Lung (tissue), 12 donors: ENCODE measurements around the gene DPM1. TPM values are rescaled to one million over a fixed set of nuclear protein-coding genes. Genes with fewer than 3 reads are reported as not detected.

Source experiments
- ATAC-seq: fragments of 200-7000 bp; cut with Tn5 transposase; one replicate; pipeline ENCODE4 v1.9.1; 2020; ENCODE audit warnings: moderate number of reproducible peaks; ENCODE audit not compliant: insufficient read depth, low FRiP score
- DNase-seq, 3 donors: peaks; one replicate each; pipeline ENCODE4 v3.0.0-alpha.2; 2013 to 2017
- H3K27ac ChIP-seq, 2 donors: one replicate each; pipeline ENCODE4 v1.5.1; 2013; ENCODE audit warnings: mild to moderate bottlenecking in 2 of 2, moderate library complexity in 2 of 2, control low read depth in 1 of 2, inconsistent platforms in 1 of 2, low read depth in 1 of 2, low read length in 1 of 2
- H3K27me3 ChIP-seq, 3 donors: one replicate each; pipeline ENCODE4 v1.5.1; 2013; ENCODE audit warnings: low read length in 2 of 3; ENCODE audit not compliant: control insufficient read depth in 3 of 3, insufficient read depth in 3 of 3
- H3K36me3 ChIP-seq, 4 donors: one replicate each; pipeline ENCODE4 v1.5.1; 2013; ENCODE audit warnings: low read length in 4 of 4, mild to moderate bottlenecking in 1 of 4, moderate library complexity in 1 of 4; ENCODE audit not compliant: control insufficient read depth in 4 of 4, insufficient read depth in 4 of 4
- H3K4me1 ChIP-seq, 5 donors: one replicate each; pipeline ENCODE4 v1.5.1; 2013; ENCODE audit warnings: low read length in 5 of 5, mild to moderate bottlenecking in 2 of 5, moderate library complexity in 1 of 5; ENCODE audit not compliant: control insufficient read depth in 5 of 5, insufficient read depth in 5 of 5
- H3K4me3 ChIP-seq: one replicate; pipeline ENCODE4 v1.5.1; 2013; ENCODE audit warnings: mild to moderate bottlenecking, control low read depth, moderate library complexity
- H3K9ac ChIP-seq, 2 donors: one replicate each; pipeline ENCODE4 v1.5.1; 2013; ENCODE audit warnings: low read length in 2 of 2, control low read depth in 1 of 2; ENCODE audit not compliant: insufficient read depth in 1 of 2
- H3K9me3 ChIP-seq, 4 donors: one replicate each; pipeline ENCODE4 v1.5.1; 2013; ENCODE audit warnings: low read length in 3 of 4, mild to moderate bottlenecking in 1 of 4, moderate library complexity in 1 of 4; ENCODE audit not compliant: control insufficient read depth in 4 of 4, insufficient read depth in 3 of 4
- WGBS, 2 donors: extraction: QIAGEN DNeasy Blood & Tissue Kit; methylation state at CpG; one replicate each; pipeline ENCODE4 v1.1.7; 2013; 5-methylcytosine and 5-hydroxymethylcytosine counted together
- polyA plus RNA-seq, 2 donors: library from polyadenylated mRNA; stranded (reverse); fragments of 200-250 nt; gene quantifications; one replicate each; pipeline ENCODE4 v1.2.1, GENCODE V29; 2013
- total RNA-seq, 2 donors: library from RNA; depleted of rRNA in 1 of 2; stranded (reverse); fragments of >200 nt in 1 of 2; gene quantifications; one replicate each; pipeline ENCODE4 v1.2.1, GENCODE V29; 2014 to 2021
- TF ChIP-seq, protein P1 (sequence below): IDR thresholded peaks from 2 replicates; pipeline ENCODE4 v1.5.1; 2012; ENCODE audit warnings: mild to moderate bottlenecking; ENCODE audit errors: control extremely low read depth, extremely low read depth
- donor health status: control.
- donor health status: control.
- donor health status: Bipolar disorder and iron deficiency.
- donor health status: healthy.
- donor health status: DM: yes; HTN: yes; CAD: no.

Gene DPM1
- total and polyA plus RNA-seq, 4 donors, result 27.9 to 57.3 (median 33.3) TPM

GRCh38 chr20:50891138-50891537 lies 67.2 kb downstream of the DPM1 start:
- Histone ChIP-seq H3K36me3 (peaks cover 26 to 48% (median 33%) of the 10 kb centered on the region in 4 donors), H3K27ac (no peak overlapping the region), H3K9me3 (peaks cover 0 to 2% (median 0%) of the 10 kb centered on the region in 4 donors), H3K27me3 (no peaks in the 10 kb centered on the region), H3K4me1 (peaks cover 0 to 5% (median 0%) of the 10 kb centered on the region in 5 donors), H3K9ac (no peak overlapping the region), H3K4me3 (no peak overlapping the region)
- ATAC-seq (no peak), DNase-seq (no peak)
- WGBS, 2 donors, result 83 to 93% methylated on average over 5 of the region's 5 CpGs
- TF ChIP-seq, protein P1, sequence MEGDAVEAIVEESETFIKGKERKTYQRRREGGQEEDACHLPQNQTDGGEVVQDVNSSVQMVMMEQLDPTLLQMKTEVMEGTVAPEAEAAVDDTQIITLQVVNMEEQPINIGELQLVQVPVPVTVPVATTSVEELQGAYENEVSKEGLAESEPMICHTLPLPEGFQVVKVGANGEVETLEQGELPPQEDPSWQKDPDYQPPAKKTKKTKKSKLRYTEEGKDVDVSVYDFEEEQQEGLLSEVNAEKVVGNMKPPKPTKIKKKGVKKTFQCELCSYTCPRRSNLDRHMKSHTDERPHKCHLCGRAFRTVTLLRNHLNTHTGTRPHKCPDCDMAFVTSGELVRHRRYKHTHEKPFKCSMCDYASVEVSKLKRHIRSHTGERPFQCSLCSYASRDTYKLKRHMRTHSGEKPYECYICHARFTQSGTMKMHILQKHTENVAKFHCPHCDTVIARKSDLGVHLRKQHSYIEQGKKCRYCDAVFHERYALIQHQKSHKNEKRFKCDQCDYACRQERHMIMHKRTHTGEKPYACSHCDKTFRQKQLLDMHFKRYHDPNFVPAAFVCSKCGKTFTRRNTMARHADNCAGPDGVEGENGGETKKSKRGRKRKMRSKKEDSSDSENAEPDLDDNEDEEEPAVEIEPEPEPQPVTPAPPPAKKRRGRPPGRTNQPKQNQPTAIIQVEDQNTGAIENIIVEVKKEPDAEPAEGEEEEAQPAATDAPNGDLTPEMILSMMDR, result no peak

DNA sequence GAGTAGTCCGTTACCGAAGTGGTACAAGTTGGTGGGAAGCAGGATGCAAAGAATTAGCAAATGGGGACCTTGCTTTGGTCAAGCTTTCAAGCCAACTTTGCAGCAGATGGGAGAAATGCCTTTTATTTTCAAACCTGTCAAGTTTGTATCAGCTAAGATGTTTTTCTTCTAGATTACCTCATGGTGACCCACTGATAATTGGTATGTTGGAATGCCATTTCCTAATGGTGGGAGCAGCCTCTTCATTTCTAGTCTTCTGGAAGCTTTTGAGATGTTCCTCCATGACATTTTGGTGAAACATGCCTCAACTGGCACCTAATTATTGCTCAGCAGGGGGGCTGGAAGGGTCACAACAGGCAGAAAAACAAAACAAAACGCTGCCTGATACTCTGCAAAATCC lies 70.8 kb downstream of the DPM1 start:
- Histone ChIP-seq H3K27me3 (no peaks in the 10 kb centered on the region), H3K9ac (no peak overlapping the region), H3K4me3 (no peak overlapping the region), H3K27ac (no peak overlapping the region), H3K4me1 (peaks cover 0 to 5% (median 0%) of the 10 kb centered on the region in 5 donors), H3K36me3 (peaks cover 10 to 27% (median 17%) of the 10 kb centered on the region in 4 donors), H3K9me3 (peaks cover 0 to 6% (median 0%) of the 10 kb centered on the region in 4 donors)
- peak; percentile 31 to 63 (median 53) for DNase-seq
- 88 to 92% methylated on average over 3 of the region's 3 CpGs for WGBS, 2 donors
- no peak for ATAC-seq
- TF ChIP-seq, protein P1, result no peak

DNA sequence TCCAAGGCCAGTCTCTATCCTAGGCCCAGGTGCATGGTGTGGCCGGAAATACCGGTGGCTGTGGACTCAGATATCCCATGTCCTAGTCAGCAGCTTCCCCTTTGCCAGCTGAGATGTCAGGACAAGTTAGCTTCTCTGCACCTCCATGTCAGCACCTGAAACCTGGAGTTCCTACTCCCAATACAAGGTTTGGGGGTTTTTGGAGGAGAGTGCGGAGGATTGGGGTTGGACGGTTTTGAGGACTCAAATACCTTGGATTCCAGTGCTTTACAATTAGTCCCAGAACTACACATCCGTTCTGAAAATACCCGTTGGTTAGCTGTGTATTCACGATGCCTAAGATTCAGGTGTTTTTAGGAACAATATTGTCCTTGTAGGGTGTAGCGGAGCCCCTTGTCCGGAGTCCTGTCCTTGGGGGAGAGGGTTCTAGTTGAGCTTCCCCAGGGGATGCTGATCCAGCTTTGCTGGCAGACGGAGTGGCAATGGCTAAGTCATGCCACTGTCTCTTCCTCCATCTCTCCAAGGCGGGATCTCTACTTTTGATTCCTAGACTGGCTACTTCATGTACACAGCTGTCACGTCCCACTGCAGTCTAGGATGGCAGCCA lies 72.0 kb downstream of the DPM1 start:
- no peak overlapping the region for H3K27ac ChIP-seq
- 88 to 90% methylated on average over 12 of the region's 12 CpGs for WGBS, 2 donors
- peaks cover 0 to 5% (median 0%) of the 10 kb centered on the region in 5 donors for H3K4me1 ChIP-seq
- DNase-seq (no peak), ATAC-seq (no peak)
- peaks cover 0 to 6% (median 0%) of the 10 kb centered on the region in 4 donors for H3K9me3 ChIP-seq
- no peak overlapping the region for H3K4me3 ChIP-seq
- H3K9ac ChIP-seq, result no peak overlapping the region
- TF ChIP-seq, protein P1, result no peak
- H3K27me3 ChIP-seq, result no peaks in the 10 kb centered on the region
- H3K36me3 ChIP-seq, result peaks cover 0 to 14% (median 8%) of the 10 kb centered on the region in 4 donors
